ENCODE measurements around the gene LGALS8. TPM values are rescaled to one million over a fixed set of nuclear protein-coding genes. Genes with fewer than 3 reads are reported as not detected.
A peak's percentile ranks its signal among the peaks of the same experiment; 100 is the strongest.

LGALS8 gene
- total and polyA plus RNA-seq, 2 of the 4 experiments (the other 2 are of a cell fraction) = 41.3 to 57.7 TPM

- no peak for TF ChIP-seq MXI1 (IDR thresholded peaks at IDR 0.05; ENCODE audit: borderline replicate concordance, low read depth, low read length)
- TF ChIP-seq RAD21 (IDR thresholded peaks at IDR 0.05; ENCODE audit: low read length) = no peak
- no peak for TF ChIP-seq MAZ (IDR thresholded peaks at IDR 0.05; ENCODE audit: borderline replicate concordance, low read depth, low read length)
- no peak for TF ChIP-seq BHLHE40 (IDR thresholded peaks at IDR 0.05; ENCODE audit: low read depth, low read length)
- TF ChIP-seq CHD1 (IDR thresholded peaks at IDR 0.05; ENCODE audit: low read depth, low read length) = no peak
- no peak for TF ChIP-seq POLR2A (IDR thresholded peaks at IDR 0.05; ENCODE audit: low read depth, low read length)
- no peak for TF ChIP-seq MAFK (IDR thresholded peaks at IDR 0.05; ENCODE audit: low read depth, low read length)
- Histone ChIP-seq H4K8ac (ENCODE audit: low read depth in 2 of 2, low read length in 2 of 2) (peak overlapping the region; percentile 30 to 98; a peak in 3 of 4 replicates), H4K91ac (ENCODE audit: insufficient read depth, low read depth, low read length) (peak overlapping the region; percentile 93), H3K4me2 (ENCODE audit: low read depth, low read length) (peak overlapping the region; percentile 81), H2AFZ (replicated peaks; ENCODE audit: low read length, poor library complexity) (peak overlapping the region; percentile 91), H3K36me3 (ENCODE audit: control insufficient read depth, insufficient read depth, low read length) (0 out of 2 replicates have a peak, but pooled peaks cover 1% of the 10 kb centered on the region), H2AK9ac (replicated peaks; ENCODE audit: low read depth, low read length, poor library complexity) (peak overlapping the region; percentile 93), H3K27ac (ENCODE audit: insufficient read depth, low read length) (peak overlapping the region; percentile 81), H2BK120ac (ENCODE audit: low read depth, low read length) (peak overlapping the region; percentile 86), H3K18ac (ENCODE audit: low read depth, low read length) (peak overlapping the region; percentile 87), H3K79me1 (ENCODE audit: low read depth in 1 of 2, low read length in 2 of 2) (peaks cover 4 to 8% of the 10 kb centered on the region in 2 experiments; a peak in 3 of 4 replicates), H3K14ac (replicated peaks; ENCODE audit: low read depth, low read length) (peak overlapping the region; percentile 93), H3K4me1 (ENCODE audit: control insufficient read depth, insufficient read depth, low read length) (peaks cover 9% of the 10 kb centered on the region), H2AK5ac (ENCODE audit: low read depth, low read length) (peak overlapping the region; percentile 89), H4K20me1 (ENCODE audit: insufficient read depth, low read length) (no peaks in the 10 kb centered on the region), H2BK5ac (ENCODE audit: low read depth, low read length, poor library complexity, severe bottlenecking) (peak overlapping the region; percentile 68), H3K9ac (ENCODE audit: low read depth, low read length) (peak overlapping the region; percentile 70), H3K9me3 (ENCODE audit: control insufficient read depth, insufficient read depth, low read length) (no peaks in the 10 kb centered on the region), H4K5ac (ENCODE audit: low read depth, low read length) (peak overlapping the region; percentile 98), H3K4ac (ENCODE audit: low read depth, low read length) (peak overlapping the region; percentile 96), H2BK20ac (ENCODE audit: low read depth, low read length) (peak overlapping the region; percentile 33), H3K4me3 (ENCODE audit: insufficient read depth, low read depth, low read length) (peak overlapping the region; percentile 61), H3K23ac (ENCODE audit: low read depth, low read length) (peak overlapping the region; percentile 49; the same call in 1 of the 2 replicates), H3K9me1 (ENCODE audit: insufficient read depth, low read length) (peaks cover 3% of the 10 kb centered on the region; the same call in 1 of the 2 replicates), H3K27me3 (ENCODE audit: control insufficient read depth, insufficient read depth, low read length) (no peaks in the 10 kb centered on the region), H2BK15ac (ENCODE audit: low read depth, low read length) (peak overlapping the region; percentile 91; the same call in 1 of the 3 replicates), H3K56ac (ENCODE audit: extremely low read depth, insufficient read depth, low read length) (peak overlapping the region; percentile 32)
- in situ Hi-C loops (cut with MboI; ENCODE audit: low sequenced_read_pairs) (no loop called here), dilution Hi-C loops (cut with HindIII; ENCODE audit: low sequenced_read_pairs, unreplicated experiment) (no loop called here), intact Hi-C loops (cut with micrococcal nuclease) (loop anchor here (5.0 kb wide), 1 partner anchor 241 kb away; the partner anchor contains the start of gene ERO1B)
- no peak for DNase-seq
- no TSS peak for BruUV-seq (replicated peaks)
- POLR2A ChIA-PET (ENCODE audit: unreplicated experiment) = no interaction called here
- ATAC-seq (ENCODE audit: low read depth) = peak; percentile 17
- CTCF ChIA-PET = interaction anchor here (0.6 kb wide), 1 partner anchor 444 kb away, joined by 7 read pairs; no protein-coding TSS in a partner anchor
- WGBS, 2 experiments (ENCODE audit: extremely low coverage in 2 of 2, insufficient read length in 1 of 2) = 19% methylated on average over 7 of the region's 26 CpGs; no CpG with 5 or more reads in 1 of the 2 experiments
Observed at GRCh38 chr1:236522937-236523703, 662 bp upstream of the LGALS8 start.

Data from IMR-90 (cell line).